Prostate gland (tissue), 2 donors: ENCODE measurements around the gene IL15RA.

Experiments used
- POLR2A ChIP-seq: fragments of 450-650 bp; IDR thresholded peaks from one replicate; pipeline ENCODE4 v1.6.1; 2016; ENCODE audit warnings: antibody characterized with exemption, mild to moderate bottlenecking
- POLR2AphosphoS5 ChIP-seq: sonication (generic); formaldehyde crosslinking; IDR thresholded peaks from one replicate; pipeline ENCODE4 v1.6.1; 2017; ENCODE audit warnings: antibody characterized with exemption
- TF ChIP-seq, protein P1 (sequence below), 4 experiments: fragments of 200-600 bp in 2 of 4; fragments of 450-650 bp in 2 of 4; sonication (generic) in 2 of 4; IDR thresholded peaks; 1 replicate in 3 of 4; 2 replicates in 1 of 4; pipeline ENCODE4 v1.5.1; 2016 to 2019; ENCODE audit warnings: antibody characterized with exemption in 4 of 4, mild to moderate bottlenecking in 2 of 4, moderate library complexity in 2 of 4

DNA sequence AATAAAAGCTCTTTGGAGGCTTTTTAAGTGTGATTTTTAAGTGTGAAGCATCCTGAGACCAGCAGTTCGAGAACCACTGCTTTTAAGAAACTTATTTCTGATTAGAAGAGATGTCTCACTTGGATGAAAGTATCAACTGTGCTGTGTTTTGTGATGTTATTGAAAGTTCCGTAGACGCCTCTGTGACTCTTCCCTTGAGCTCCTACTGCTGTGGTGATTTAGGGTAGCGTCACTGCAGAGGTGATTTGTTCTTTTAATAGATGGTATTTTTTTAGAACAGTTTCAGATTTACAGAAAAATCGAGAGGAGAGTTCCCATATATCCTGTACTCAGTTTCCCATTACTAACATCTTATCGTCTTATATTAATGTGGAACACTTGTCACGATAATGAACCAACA, 57.8 kb downstream of the IL15RA start:
- TF ChIP-seq, protein P1, sequence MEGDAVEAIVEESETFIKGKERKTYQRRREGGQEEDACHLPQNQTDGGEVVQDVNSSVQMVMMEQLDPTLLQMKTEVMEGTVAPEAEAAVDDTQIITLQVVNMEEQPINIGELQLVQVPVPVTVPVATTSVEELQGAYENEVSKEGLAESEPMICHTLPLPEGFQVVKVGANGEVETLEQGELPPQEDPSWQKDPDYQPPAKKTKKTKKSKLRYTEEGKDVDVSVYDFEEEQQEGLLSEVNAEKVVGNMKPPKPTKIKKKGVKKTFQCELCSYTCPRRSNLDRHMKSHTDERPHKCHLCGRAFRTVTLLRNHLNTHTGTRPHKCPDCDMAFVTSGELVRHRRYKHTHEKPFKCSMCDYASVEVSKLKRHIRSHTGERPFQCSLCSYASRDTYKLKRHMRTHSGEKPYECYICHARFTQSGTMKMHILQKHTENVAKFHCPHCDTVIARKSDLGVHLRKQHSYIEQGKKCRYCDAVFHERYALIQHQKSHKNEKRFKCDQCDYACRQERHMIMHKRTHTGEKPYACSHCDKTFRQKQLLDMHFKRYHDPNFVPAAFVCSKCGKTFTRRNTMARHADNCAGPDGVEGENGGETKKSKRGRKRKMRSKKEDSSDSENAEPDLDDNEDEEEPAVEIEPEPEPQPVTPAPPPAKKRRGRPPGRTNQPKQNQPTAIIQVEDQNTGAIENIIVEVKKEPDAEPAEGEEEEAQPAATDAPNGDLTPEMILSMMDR (IDR thresholded peaks at IDR 0.05), result no peak
- TF ChIP-seq POLR2A (no peak), POLR2AphosphoS5 (no peak)
